ENCODE results near the gene PKD2L1.
"Not testable (repeated sequence)": the region's sequence is repeated elsewhere in the genome, so short reads cannot be mapped to it uniquely, and the experiment has no call there.

DNA sequence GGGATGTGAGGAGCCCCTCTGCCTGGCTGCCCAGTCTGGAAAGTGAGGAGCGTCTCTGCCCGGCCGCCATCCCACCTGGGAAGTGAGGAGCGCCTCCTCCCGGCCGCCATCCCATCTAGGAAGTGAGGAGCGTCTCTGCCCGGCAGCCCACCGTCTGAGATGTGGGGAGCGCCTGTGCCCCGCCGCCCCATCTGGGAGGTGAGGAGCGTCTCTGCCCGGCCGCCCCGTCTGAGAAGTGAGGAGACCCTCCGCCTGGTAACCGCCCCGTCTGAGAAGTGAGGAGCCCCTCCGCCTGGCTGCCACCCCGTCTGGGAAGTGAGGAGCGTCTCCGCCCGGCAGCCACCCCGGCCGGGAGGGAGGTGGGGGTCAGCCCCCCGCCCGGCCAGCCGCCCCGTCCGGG lies 53.1 kb downstream of the PKD2L1 start:
- TF ChIP-seq, protein P1, sequence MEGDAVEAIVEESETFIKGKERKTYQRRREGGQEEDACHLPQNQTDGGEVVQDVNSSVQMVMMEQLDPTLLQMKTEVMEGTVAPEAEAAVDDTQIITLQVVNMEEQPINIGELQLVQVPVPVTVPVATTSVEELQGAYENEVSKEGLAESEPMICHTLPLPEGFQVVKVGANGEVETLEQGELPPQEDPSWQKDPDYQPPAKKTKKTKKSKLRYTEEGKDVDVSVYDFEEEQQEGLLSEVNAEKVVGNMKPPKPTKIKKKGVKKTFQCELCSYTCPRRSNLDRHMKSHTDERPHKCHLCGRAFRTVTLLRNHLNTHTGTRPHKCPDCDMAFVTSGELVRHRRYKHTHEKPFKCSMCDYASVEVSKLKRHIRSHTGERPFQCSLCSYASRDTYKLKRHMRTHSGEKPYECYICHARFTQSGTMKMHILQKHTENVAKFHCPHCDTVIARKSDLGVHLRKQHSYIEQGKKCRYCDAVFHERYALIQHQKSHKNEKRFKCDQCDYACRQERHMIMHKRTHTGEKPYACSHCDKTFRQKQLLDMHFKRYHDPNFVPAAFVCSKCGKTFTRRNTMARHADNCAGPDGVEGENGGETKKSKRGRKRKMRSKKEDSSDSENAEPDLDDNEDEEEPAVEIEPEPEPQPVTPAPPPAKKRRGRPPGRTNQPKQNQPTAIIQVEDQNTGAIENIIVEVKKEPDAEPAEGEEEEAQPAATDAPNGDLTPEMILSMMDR (IDR thresholded peaks at IDR 0.05): not testable (repeated sequence)
- TF ChIP-seq POLR2AphosphoS5 (IDR thresholded peaks at IDR 0.05); EP300 (IDR thresholded peaks at IDR 0.05; ENCODE audit: low read depth); POLR2A (IDR thresholded peaks at IDR 0.05): not testable (repeated sequence)
